ENCODE measurements around the gene NOB1. TPM values are rescaled to one million over a fixed set of nuclear protein-coding genes. Genes with fewer than 3 reads are reported as not detected.

Gene NOB1
- total RNA-seq, 4 donors from 2014 or later, result 28.0 to 44.5 (median 40.1) TPM

DNA sequence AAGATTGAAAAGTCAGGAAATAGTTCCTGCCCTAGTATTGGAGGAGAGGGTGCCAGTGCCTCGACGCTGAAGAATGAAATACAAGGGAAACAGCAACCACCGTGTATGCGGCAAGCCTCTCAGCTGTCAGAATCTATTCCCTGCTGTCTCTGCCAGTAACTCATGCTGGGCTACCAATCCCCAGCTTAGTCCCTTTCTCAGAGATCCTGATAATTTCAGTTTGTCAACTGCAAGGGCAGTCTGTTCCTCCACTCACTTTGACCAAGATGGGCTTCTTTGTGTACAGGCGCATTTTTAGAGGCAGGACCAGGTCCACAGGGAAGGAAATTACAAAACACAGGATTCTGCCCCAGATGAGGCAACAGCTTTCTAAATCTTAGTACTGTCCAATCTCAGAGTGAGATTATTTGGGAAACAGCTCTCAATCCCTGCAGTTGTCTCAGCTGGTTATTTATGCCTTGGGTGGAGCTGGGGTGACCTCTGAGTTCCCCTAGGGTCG is 29.7 kb downstream of the NOB1 start:
- TF ChIP-seq, protein P1, sequence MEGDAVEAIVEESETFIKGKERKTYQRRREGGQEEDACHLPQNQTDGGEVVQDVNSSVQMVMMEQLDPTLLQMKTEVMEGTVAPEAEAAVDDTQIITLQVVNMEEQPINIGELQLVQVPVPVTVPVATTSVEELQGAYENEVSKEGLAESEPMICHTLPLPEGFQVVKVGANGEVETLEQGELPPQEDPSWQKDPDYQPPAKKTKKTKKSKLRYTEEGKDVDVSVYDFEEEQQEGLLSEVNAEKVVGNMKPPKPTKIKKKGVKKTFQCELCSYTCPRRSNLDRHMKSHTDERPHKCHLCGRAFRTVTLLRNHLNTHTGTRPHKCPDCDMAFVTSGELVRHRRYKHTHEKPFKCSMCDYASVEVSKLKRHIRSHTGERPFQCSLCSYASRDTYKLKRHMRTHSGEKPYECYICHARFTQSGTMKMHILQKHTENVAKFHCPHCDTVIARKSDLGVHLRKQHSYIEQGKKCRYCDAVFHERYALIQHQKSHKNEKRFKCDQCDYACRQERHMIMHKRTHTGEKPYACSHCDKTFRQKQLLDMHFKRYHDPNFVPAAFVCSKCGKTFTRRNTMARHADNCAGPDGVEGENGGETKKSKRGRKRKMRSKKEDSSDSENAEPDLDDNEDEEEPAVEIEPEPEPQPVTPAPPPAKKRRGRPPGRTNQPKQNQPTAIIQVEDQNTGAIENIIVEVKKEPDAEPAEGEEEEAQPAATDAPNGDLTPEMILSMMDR (IDR thresholded peaks at IDR 0.05; ENCODE audit: low read depth), result no peak

DNA sequence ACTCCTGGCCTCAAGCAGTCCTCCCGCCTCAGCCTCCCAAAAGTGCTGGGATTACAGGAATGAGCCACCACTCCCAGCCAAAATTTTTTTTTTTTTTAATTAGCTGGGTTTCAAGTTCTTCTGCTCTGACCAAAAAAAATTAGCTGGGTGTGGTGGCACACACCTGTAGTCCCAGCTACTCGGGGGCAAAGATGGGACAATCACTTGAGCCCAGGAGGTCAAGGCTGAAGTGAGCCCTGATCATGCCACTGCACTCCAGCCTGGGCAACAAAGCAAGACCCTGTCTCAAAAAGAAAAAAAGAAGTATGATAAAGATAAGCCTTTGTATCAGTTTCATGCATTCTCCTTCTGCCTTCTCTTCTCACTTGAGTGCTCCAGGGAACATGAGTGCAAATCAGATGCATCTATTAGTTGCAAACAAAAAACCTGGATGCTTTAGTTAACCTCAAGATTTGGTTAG is 30.3 kb downstream of the NOB1 start:
- TF ChIP-seq, protein P1 (IDR thresholded peaks at IDR 0.05; ENCODE audit: low read depth), result no peak

DNA sequence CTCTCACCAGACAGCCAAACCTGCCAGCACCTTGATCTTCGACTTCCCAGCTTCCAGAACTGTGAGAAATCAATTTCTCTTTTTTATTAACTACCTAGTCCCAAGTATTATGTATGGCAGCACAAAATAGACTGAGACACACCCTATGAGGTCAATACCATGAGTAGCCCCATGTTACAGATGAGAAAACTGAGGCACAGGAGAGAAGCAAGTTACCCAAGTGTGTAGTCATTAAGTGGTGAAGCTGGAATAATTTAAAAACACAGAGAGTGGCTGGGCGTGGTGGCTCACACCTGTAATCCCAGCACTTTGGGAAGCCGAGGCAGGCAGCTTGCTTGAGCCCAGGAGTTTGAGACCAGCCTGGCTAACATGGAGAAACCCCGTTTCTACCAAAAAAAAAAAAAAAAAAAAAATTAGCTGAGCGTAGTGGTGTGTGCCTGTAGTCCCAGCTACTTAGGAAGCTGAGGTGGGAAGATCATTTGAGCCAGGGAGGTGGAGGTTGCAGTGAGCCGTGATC is 33.2 kb downstream of the NOB1 start:
- TF ChIP-seq, protein P1 (IDR thresholded peaks at IDR 0.05; ENCODE audit: low read depth), result no peak

DNA sequence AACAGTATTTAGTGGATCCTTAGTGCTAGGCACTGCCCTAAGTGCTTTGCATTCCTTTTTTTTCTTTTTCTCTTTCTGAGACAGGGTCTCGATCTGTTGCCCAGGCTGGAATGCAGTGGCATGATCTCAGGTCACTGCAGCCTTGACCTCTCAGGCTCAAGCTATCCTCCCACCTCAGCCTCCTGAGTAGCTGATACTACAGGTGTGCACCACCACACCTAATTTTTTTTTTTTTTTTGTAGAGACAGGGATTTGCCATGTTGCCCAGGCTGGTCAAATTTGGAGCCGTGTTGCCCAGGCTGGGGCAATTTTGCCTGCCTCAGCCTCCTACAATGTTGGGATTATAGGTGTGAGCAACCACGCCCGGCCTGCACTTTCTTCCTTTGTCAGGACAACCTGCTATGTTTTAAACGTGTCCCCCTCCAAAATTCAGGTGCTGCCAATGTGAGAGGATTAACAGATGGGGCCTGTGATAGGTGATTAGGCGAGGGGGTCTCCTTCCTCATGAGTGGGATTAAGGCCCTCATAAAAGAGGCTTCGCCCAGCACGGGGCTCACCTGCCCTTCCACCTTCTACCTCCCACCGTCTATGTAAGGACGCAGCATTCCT is 33.8 kb downstream of the NOB1 start:
- TF ChIP-seq, protein P1 (IDR thresholded peaks at IDR 0.05; ENCODE audit: low read depth), result no peak

DNA sequence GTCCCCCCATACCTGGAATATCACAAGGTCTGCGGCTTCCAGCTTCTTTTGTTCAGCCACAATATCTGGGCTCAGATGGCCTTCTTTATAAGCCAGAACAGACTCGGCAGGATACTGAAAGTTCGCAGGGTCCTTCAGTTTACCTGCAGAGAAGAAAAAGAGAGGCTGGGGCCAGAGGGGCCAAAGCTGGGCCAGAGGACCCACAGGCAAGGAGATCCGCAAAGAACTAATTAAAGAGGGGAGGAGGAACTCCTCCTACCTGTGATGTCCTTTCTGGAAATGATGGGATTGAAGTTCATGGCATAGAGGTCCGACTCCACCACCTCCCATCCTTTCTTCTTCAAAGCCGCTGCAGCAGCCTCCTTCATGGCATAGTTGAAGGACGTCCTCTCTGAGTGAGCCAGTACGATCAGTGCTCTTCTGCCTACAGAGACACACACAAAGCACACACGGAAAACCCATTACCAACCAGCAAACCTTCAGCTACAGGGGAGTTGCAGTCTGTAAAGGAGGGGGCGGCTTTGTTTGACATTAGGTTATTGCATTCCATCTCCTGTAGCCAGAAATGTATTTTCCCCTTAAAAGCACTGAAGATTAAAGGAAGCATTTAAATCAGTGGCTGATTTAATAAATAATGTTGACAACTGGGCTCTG is 36.5 kb downstream of the NOB1 start:
- TF ChIP-seq, protein P1 (IDR thresholded peaks at IDR 0.05; ENCODE audit: low read depth), result no peak

DNA sequence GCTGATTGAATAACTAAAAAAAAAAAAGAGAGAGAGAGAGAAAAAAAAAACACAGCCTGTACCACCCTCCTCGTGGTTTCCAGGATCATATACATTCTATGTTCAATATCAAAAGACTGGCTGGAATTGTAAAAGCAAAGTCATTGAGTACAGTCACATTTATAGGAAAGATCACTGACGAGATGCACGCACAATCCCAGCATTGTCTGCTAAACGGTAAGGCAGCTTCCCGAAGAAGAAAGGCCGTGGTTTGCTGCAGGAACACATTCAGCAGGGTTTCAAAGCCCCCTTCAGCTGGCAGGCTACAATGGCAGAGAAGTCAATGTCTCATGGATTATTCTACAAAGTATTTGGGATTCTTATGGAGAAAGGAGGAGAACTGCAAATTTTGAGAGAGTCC is 37.7 kb downstream of the NOB1 start:
- TF ChIP-seq, protein P1 (IDR thresholded peaks at IDR 0.05; ENCODE audit: low read depth), result no peak

DNA sequence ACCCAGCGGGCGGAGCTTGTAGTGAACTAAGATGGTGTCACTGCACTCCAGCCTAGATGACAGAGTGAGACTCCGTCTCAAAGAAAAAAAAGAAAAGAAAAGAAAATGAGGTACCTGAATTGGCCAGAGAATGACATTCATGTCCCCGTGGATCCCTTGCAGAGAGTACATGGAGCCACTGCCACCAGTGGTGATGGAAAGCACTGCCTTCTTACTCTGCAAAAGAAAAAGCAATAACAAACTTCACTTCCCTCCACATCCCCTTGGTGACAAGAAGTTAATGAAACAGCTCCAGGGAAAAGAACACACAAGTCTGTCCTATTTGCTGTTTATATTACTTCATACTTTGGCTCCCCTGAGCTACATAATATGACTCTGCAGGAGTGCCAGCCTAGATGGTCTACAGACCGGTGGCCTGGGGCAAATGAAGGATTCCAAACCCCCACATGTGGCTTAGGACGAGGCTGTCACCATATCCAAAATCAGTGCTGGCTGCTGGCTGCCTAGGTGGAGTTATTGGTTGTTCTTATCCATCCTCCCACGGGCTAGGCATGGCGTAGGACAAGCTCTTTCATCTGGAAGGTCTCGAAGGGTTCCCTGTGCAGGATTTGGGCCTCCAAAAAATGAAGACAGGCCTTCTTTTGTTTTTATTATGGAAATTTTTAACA is 41.7 kb downstream of the NOB1 start:
- TF ChIP-seq, protein P1 (IDR thresholded peaks at IDR 0.05; ENCODE audit: low read depth), result no peak

All from subcutaneous adipose tissue (tissue), 4 donors.